Panc1 (cell line): ENCODE results near the gene AKT1. TPM values are rescaled to one million over a fixed set of nuclear protein-coding genes. Genes with fewer than 3 reads are reported as not detected.
A peak's percentile ranks its signal among the peaks of the same experiment; 100 is the strongest.

Experiments
- ATAC-seq: fragments of 200-7000 bp; cut with Tn5 transposase; 2 replicates; pipeline ENCODE4 v1.9.1; 2020; ENCODE audit warnings: mild to moderate bottlenecking, moderate library complexity
- BruUV-seq: library from RNA; stranded (reverse); fragments of 400-500 nt; replicated peaks from 2 replicates; lab custom pipeline; 2021; lab: Mats Ljungman, UMichigan
- CTCF ChIA-PET: fragments of 300-600 bp; sonication (Branson Sonifier 250); formaldehyde crosslinking; loops from one replicate; lab custom pipeline; 2022; ENCODE audit warnings: antibody characterized with exemption; lab: Charles Lee
- POLR2A ChIA-PET: fragments of 300-600 bp; sonication (Branson Sonifier 250); formaldehyde crosslinking; loops from one replicate; lab custom pipeline; 2022; ENCODE audit warnings: antibody characterized with exemption; lab: Charles Lee
- DNase-seq: peaks from one replicate; pipeline ENCODE4 v3.0.0-alpha.2; 2010; ENCODE audit warnings: low read depth, low spot score
- H3K27ac ChIP-seq: 2 replicates; pipeline ENCODE4 v1.5.1; 2011; ENCODE audit warnings: mild to moderate bottlenecking, low read length, inconsistent platforms
- H3K27me3 ChIP-seq: fragments of 200-500 bp; sonication (Bioruptor generic); 2 replicates; pipeline ENCODE4 v1.6.0; 2014; ENCODE audit warnings: low read length, inconsistent platforms; ENCODE audit not compliant: control insufficient read depth, insufficient read depth
- H3K36me3 ChIP-seq: fragments of 200-500 bp; sonication (Bioruptor generic); 2 replicates; pipeline ENCODE4 v1.5.1; 2014; ENCODE audit warnings: inconsistent platforms, mild to moderate bottlenecking, low read length, moderate library complexity; ENCODE audit not compliant: control insufficient read depth, insufficient read depth
- H3K4me1 ChIP-seq: 2 replicates; pipeline ENCODE4 v1.5.1; 2011; ENCODE audit warnings: inconsistent platforms, mild to moderate bottlenecking, low read length, moderate library complexity; ENCODE audit not compliant: control insufficient read depth, insufficient read depth
- H3K4me3 ChIP-seq, 2 experiments: 2 replicates each; pipeline ENCODE4 v1.5.1; 2011 to 2012; ENCODE audit warnings: low read depth in 2 of 2, low read length in 2 of 2, mild to moderate bottlenecking in 2 of 2, inconsistent platforms in 1 of 2, moderate library complexity in 1 of 2
- H3K9me3 ChIP-seq: fragments of 200-500 bp; sonication (Bioruptor generic); 2 replicates; pipeline ENCODE4 v1.5.1; 2014; ENCODE audit warnings: low read depth, mild to moderate bottlenecking, inconsistent platforms, low read length, moderate library complexity; ENCODE audit not compliant: control insufficient read depth, insufficient read depth
- CTCF ChIP-seq: fragments of 450-650 bp; IDR thresholded peaks from 2 replicates; pipeline ENCODE4 v1.5.1; 2017; ENCODE audit warnings: mild to moderate bottlenecking
- POLR2AphosphoS5 ChIP-seq: IDR thresholded peaks from 2 replicates; pipeline ENCODE4 v1.6.1; 2012; ENCODE audit warnings: mild to moderate bottlenecking, low read depth, low read length, moderate library complexity
- REST ChIP-seq, 2 experiments: IDR thresholded peaks; 2 replicates each; pipeline ENCODE4 v1.6.1; 2011 to 2012; ENCODE audit warnings: low read depth in 2 of 2, control low read depth in 1 of 2, low read length in 1 of 2, mild to moderate bottlenecking in 1 of 2, moderate library complexity in 1 of 2; ENCODE audit not compliant: insufficient read depth in 1 of 2
- SIN3A ChIP-seq: IDR thresholded peaks from 2 replicates; pipeline ENCODE4 v1.6.1; 2012; ENCODE audit warnings: low read depth, mild to moderate bottlenecking, low read length, moderate library complexity, borderline replicate concordance; ENCODE audit not compliant: insufficient read depth
- TCF7L2 ChIP-seq: IDR thresholded peaks from 2 replicates; pipeline ENCODE4 v1.6.1; 2011; ENCODE audit warnings: mild to moderate bottlenecking, low read depth, low read length, inconsistent platforms
- in situ Hi-C: cut with HindIII; loops from 2 replicates; pipeline ENCODE4 v1.10.0; 2016; ENCODE audit warnings: low sequenced_read_pairs, low pct_unique_long_range_greater_than_20kb
- intact Hi-C: fragments of 100-400 bp; cut with micrococcal nuclease; formaldehyde crosslinking; loops from one replicate; pipeline ENCODE4 v1.10.0; 2022; ENCODE audit not compliant: unreplicated experiment
- total RNA-seq: library from RNA; stranded (reverse); gene quantifications from one replicate; pipeline ENCODE4 v1.2.1, GENCODE V29; 2021; ENCODE audit not compliant: unreplicated experiment

Gene AKT1
- total RNA-seq, 1 experiment from 2014 or later = 175 TPM

- H3K9me3 ChIP-seq = no peaks in the 10 kb centered on the region
- intact Hi-C loops = no loop called here
- in situ Hi-C loops = no loop called here
- no peak for ATAC-seq
- H3K4me3 ChIP-seq = no peak overlapping the region
- TF ChIP-seq CTCF (no peak), SIN3A (no peak)
- CTCF ChIA-PET = no interaction called here
- peaks cover 2% of the 10 kb centered on the region; the same call in 1 of the 2 replicates for H3K36me3 ChIP-seq
- no TSS peak for BruUV-seq
- peak overlapping the region; percentile 84 for H3K27ac ChIP-seq
- peaks cover 66% of the 10 kb centered on the region for H3K4me1 ChIP-seq
- POLR2A ChIA-PET = no interaction called here
- DNase-seq = no peak
- H3K27me3 ChIP-seq = no peaks in the 10 kb centered on the region
These were observed 1.1 kb upstream of the AKT1 start for GRCh38 chr14:104796687-104797081.

GRCh38 chr14:104795781-104796686, 486 bp upstream of the AKT1 start:
- Histone ChIP-seq H3K36me3 (peaks cover 2% of the 10 kb centered on the region; the same call in 1 of the 2 replicates), H3K4me3 (peak overlapping the region; percentile 40 to 48), H3K27ac (peak overlapping the region; percentile 84), H3K4me1 (peaks cover 62% of the 10 kb centered on the region), H3K27me3 (no peaks in the 10 kb centered on the region), H3K9me3 (no peaks in the 10 kb centered on the region)
- intact Hi-C loops (no loop called here), in situ Hi-C loops (no loop called here)
- DNase-seq = no peak
- CTCF ChIA-PET = no interaction called here
- POLR2A ChIA-PET = no interaction called here
- no TSS peak for BruUV-seq
- TF ChIP-seq CTCF (no peak), POLR2AphosphoS5 (no peak), SIN3A (no peak)
- ATAC-seq = no peak; the same call in 1 of the 2 replicates

GRCh38 chr14:104794631-104794992, 936 bp downstream of the AKT1 start:
- H3K9me3 ChIP-seq = no peaks in the 10 kb centered on the region
- peak overlapping the region; percentile 64 for H3K4me3 ChIP-seq
- peak overlapping the region; percentile 81 for H3K27ac ChIP-seq
- intact Hi-C loops = no loop called here
- DNase-seq (no peak), ATAC-seq (no peak)
- no peak for TF ChIP-seq SIN3A
- TF ChIP-seq REST (IDR thresholded peaks at IDR 0.05; ENCODE audit: insufficient read depth in 1 of 2, low read depth in 2 of 2, low read length in 1 of 2) = no peak
- no peak for TF ChIP-seq POLR2AphosphoS5
- TF ChIP-seq CTCF = no peak
- no peak for TF ChIP-seq TCF7L2
- in situ Hi-C loops = no loop called here
- BruUV-seq = no TSS peak
- CTCF ChIA-PET = interaction anchor here (1.0 kb wide), 1 partner anchor 32 kb away, joined by 3 read pairs; no protein-coding TSS in a partner anchor
- no peaks in the 10 kb centered on the region for H3K27me3 ChIP-seq
- H3K36me3 ChIP-seq = peaks cover 2% of the 10 kb centered on the region; the same call in 1 of the 2 replicates
- POLR2A ChIA-PET = no interaction called here
- peaks cover 61% of the 10 kb centered on the region for H3K4me1 ChIP-seq
